ENCODE data around the gene CRYBA4.

Gene CRYBA4

DNA sequence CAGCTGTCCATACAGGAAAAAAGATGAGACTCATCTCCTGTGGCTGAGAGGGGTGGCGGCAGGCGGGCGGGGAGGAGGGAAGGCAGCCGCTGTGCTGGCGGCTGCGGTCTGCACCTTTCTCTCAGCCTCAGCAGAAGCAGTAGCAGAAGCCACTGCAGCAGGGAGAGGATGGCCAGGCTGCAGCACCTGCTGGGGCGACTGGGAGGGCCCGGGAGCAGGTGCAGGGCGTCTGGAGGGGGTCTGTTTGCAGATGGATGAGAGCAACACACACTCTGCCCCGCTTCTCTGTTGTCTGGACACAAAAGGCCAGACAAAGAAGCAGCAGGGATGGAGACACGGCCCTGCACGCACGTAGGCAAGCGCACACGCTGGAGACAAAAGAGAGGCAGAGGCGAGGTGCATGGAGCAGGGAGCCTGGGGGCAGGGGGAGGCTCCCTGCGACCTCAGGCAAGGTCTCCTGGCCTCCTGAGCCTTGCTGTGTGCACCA is 26.3 kb downstream of the CRYBA4 start:
- TF ChIP-seq, protein P1, sequence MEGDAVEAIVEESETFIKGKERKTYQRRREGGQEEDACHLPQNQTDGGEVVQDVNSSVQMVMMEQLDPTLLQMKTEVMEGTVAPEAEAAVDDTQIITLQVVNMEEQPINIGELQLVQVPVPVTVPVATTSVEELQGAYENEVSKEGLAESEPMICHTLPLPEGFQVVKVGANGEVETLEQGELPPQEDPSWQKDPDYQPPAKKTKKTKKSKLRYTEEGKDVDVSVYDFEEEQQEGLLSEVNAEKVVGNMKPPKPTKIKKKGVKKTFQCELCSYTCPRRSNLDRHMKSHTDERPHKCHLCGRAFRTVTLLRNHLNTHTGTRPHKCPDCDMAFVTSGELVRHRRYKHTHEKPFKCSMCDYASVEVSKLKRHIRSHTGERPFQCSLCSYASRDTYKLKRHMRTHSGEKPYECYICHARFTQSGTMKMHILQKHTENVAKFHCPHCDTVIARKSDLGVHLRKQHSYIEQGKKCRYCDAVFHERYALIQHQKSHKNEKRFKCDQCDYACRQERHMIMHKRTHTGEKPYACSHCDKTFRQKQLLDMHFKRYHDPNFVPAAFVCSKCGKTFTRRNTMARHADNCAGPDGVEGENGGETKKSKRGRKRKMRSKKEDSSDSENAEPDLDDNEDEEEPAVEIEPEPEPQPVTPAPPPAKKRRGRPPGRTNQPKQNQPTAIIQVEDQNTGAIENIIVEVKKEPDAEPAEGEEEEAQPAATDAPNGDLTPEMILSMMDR (IDR thresholded peaks at IDR 0.05; ENCODE audit: low read depth, low read length), result no peak
- in situ Hi-C loops (cut with HindIII; ENCODE audit: low sequenced_read_pairs), result no loop called here
- no peak overlapping the region for H3K4me3 ChIP-seq (ENCODE audit: low read depth, low read length)
- DNase-seq (ENCODE audit: low read depth, low spot score), result no peak

DNA sequence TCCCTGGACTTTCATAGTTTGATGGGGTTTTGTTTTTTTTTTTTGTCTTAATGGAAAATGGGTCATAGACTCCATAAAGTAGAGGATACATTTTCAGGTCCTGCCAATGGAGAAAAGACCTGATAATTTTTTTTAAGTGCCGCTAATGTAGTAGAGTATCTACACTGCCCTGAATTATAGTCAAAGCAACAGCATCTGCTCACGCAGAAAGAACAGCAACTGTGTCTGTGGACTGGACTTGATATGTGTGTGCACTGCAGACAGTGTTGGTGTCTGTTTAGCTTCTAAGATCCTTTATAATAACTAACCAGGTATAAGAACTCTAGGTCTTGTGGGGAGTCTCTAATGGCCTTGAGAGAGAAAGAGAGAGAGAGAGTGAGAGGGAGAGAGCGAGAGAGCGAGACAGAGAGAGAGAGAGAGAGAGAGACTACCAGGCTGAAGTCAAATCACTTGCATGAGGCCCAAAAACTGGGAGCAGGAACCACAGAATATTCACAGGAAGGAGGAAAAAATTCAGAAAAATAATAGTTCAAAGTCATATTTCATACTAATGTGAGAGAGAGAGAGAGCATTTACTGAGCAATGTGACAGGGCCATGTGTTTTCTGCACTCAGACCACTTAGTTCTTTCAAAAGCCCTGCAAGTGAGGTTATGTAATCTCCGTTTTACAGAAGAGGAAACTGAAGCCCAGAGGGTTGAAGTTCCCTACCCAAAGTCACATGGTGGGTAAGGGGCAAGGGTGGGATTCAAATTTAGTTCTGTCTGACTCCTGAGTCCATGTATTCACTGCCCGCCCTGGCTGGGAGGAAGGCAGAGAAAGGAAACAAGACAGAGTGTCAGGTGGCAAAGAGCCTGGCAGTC is 27.0 kb downstream of the CRYBA4 start:
- no peak overlapping the region for H3K4me3 ChIP-seq (ENCODE audit: low read depth, low read length)
- TF ChIP-seq, protein P1 (IDR thresholded peaks at IDR 0.05; ENCODE audit: low read depth, low read length), result no peak
- DNase-seq (ENCODE audit: low read depth, low spot score), result no peak
- in situ Hi-C loops (cut with HindIII; ENCODE audit: low sequenced_read_pairs), result no loop called here

DNA sequence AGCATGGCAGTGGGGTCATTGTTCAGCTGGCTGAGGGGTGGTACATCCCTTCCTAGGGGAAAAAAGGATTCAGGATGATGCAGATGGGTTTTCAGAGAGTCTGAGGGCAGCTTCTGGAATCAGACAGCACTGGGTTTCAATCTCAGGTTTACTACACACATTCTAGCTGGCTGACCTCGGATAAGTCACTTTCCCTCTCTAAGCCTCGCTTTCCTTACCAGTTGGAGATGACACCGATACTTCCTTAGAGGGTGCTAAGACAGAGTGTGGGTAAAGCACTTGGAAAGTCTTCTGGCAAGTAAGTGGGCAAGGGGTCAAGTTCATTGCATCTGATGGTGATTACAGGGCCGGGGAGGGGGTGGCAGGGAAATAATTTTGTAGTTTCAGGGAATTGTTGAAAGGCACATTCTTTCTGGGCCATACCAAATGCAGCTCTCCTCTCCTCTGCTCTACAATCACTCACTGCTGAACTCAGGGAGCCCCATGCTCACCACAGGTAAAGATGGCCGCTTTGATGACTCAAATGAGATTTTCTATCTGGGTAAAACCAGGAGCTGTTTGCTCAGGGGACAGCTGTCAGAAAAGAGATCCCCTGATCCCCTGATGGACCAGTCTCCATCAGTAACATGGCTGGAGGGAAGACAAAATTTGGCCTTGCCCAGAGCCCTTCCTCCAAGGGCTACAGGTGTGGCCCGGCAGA is 29.1 kb downstream of the CRYBA4 start:
- no peak for DNase-seq (ENCODE audit: low read depth, low spot score)
- TF ChIP-seq, protein P1 (IDR thresholded peaks at IDR 0.05; ENCODE audit: low read depth, low read length), result no peak
- in situ Hi-C loops (cut with HindIII; ENCODE audit: low sequenced_read_pairs), result no loop called here
- H3K4me3 ChIP-seq (ENCODE audit: low read depth, low read length), result no peak overlapping the region

DNA sequence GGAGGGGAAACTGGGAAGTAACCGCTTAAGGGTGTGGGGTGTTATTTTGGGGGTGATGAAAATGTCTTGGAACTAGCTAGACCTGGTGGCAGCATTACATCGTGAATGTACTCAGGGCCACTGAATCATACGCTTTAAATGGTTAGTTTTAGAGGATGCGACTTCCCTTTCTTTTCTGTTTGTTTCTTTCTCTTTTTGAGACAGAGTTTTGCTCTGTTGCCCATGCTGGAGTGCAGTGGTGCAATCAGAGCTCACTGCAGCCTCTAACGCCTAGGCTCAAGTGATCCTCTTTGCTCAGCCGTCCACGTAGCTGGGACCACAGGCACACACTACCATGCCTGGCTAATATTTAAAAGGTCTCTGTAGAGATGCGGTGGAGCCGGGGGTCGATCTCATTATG is 30.1 kb downstream of the CRYBA4 start:
- in situ Hi-C loops (cut with HindIII; ENCODE audit: low sequenced_read_pairs), result no loop called here
- no peak overlapping the region for H3K4me3 ChIP-seq (ENCODE audit: low read depth, low read length)
- DNase-seq (ENCODE audit: low read depth, low spot score), result no peak
- TF ChIP-seq, protein P1 (IDR thresholded peaks at IDR 0.05; ENCODE audit: low read depth, low read length), result no peak

DNA sequence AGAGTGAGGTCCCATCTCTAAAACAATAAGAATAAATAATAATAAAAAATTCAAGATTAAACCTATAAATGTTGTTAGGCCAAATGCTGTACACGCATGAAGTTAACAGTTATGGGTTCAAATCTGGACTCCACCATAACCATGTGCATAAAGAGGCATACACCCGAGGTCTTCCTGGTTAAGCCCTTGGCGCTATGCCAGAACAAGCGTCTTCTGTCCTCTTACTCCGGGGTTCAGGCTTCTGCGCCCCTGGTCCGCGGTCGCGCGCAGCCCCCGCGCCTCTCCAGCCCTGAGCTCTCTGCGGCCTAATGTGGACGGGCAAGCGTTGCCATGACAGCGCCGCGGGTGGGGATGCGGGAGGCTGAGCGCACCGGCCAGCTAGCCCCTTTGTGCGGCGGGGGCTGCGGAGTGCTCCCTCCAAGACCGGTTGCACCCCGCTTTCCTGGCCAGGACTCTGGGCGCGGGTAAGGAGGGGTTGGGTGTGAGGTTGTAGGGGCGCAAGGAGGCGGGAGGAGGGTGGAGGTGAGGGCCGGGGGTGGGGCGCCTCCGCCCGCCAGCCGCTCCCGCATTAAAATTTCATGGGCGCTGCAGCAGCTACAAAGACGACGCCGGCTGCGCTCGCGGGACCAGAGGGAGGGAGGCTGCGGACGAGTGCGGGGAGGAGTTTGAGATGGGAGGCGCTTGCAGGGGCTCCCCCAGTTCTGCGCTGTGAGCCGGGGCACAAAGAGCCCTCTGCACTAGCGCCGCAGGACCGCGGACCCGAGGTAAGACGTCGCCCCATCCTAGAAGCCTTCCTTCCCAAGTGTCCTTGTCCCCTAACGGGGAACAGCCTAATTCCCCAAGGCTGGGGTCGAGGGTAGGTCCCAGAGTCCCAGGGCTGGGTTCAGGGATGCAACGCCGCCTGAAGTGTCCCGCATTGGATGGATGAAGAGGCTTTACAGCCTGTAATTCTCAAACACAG is 35.4 kb downstream of the CRYBA4 start, which contains the start of gene MIAT:
Gene MIAT (plus strand): TSS at position 698 of the 961 bp plus-strand sequence.
- H3K4me3 ChIP-seq (ENCODE audit: low read depth, low read length), result peak within 1 kb of the TSS; percentile 40
- in situ Hi-C loops (cut with HindIII; ENCODE audit: low sequenced_read_pairs), result no loop called here
- no peak for DNase-seq (ENCODE audit: low read depth, low spot score)
- TF ChIP-seq, protein P1 (IDR thresholded peaks at IDR 0.05; ENCODE audit: low read depth, low read length), result no peak

DNA sequence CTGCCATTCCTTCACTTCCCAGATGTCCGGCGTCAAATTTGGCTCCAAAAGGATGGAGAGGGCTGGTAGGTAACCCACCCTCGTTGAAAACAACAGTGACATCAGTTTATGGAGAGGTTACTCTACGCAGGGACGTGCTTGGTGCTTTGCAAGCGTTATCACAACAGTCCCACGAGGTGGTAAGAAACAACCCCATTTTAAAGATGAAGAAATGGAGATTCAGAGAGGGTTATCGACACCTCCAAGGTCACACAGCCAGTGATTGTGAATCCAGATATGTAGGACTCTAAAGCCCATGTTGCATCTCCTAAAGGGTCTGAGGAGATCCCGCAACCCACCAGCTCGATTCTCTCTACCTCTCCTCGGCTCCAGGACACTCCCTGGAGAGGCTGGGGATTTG is 36.4 kb downstream of the CRYBA4 start:
- in situ Hi-C loops (cut with HindIII; ENCODE audit: low sequenced_read_pairs), result no loop called here
- DNase-seq (ENCODE audit: low read depth, low spot score), result no peak
- peak overlapping the region; percentile 16 for H3K4me3 ChIP-seq (ENCODE audit: low read depth, low read length)
- TF ChIP-seq, protein P1 (IDR thresholded peaks at IDR 0.05; ENCODE audit: low read depth, low read length), result no peak

Data from astrocyte of the spinal cord (primary cell).